K562 (cell line): ENCODE measurements around the gene CLCN5. TPM values are rescaled to one million over a fixed set of nuclear protein-coding genes. Genes with fewer than 3 reads are reported as not detected.
A peak's percentile ranks its signal among the peaks of the same experiment; 100 is the strongest.

Experiments used
- C11orf30 ChIP-seq: fragments of 450-650 bp; IDR thresholded peaks from 2 replicates; pipeline ENCODE4 v1.6.1; 2016; ENCODE audit warnings: low read depth, mild to moderate bottlenecking
- CTBP1 ChIP-seq: fragments of 450-650 bp; IDR thresholded peaks from 2 replicates; pipeline ENCODE4 v1.6.1; 2016; ENCODE audit warnings: borderline replicate concordance
- HNRNPLL ChIP-seq: fragments of 200-400 bp; formaldehyde crosslinking; IDR thresholded peaks from 2 replicates; pipeline ENCODE4 v1.6.1; 2017; ENCODE audit warnings: low read length, low read depth, mild to moderate bottlenecking; ENCODE audit not compliant: poor library complexity, severe bottlenecking
- KLF6 ChIP-seq: fragments of 250-450 bp; sonication (Bioruptor Pico); IDR thresholded peaks from 2 replicates; pipeline ENCODE4 v1.4.0; 2020; ENCODE audit warnings: mild to moderate bottlenecking, moderate library complexity, borderline replicate concordance
- MAFG ChIP-seq: fragments of 450-650 bp; conservative IDR thresholded peaks from 2 replicates; pipeline ENCODE4 v1.6.1; 2016; ENCODE audit warnings: missing genetic modification characterization, missing compliant biosample characterization
- MEIS2 ChIP-seq: fragments of 450-650 bp; IDR thresholded peaks from 2 replicates; pipeline ENCODE4 v1.6.1; 2014; ENCODE audit warnings: mild to moderate bottlenecking; ENCODE audit not compliant: partially characterized antibody
- MXI1 ChIP-seq: IDR thresholded peaks from 2 replicates; pipeline ENCODE4 v1.6.1; 2011; ENCODE audit warnings: low read depth, mild to moderate bottlenecking, improper control_type of control experiment, low read length
- MYNN ChIP-seq, 2 experiments: sonication (generic); formaldehyde crosslinking in 1 of 2; IDR thresholded peaks; 2 replicates each; pipeline versions ENCODE4 v1.5.0 to v1.6.1; 2016 to 2020; ENCODE audit warnings: antibody characterized with exemption in 1 of 2, missing genetic modification reagents in 1 of 2
- NCOR1 ChIP-seq: fragments of 450-650 bp; IDR thresholded peaks from 2 replicates; pipeline ENCODE4 v1.6.1; 2016; ENCODE audit warnings: mild to moderate bottlenecking, moderate library complexity
- SAFB ChIP-seq: fragments of 200-400 bp; formaldehyde crosslinking; IDR thresholded peaks from 2 replicates; pipeline ENCODE4 v1.6.1; 2017; ENCODE audit warnings: low read depth, low read length, borderline replicate concordance
- SIN3A ChIP-seq, 2 experiments: fragments of 150-350 bp in 1 of 2; IDR thresholded peaks; 2 replicates each; pipeline ENCODE4 v1.6.1; 2011 to 2016; ENCODE audit warnings: borderline replicate concordance in 2 of 2, low read depth in 2 of 2, low read length in 2 of 2, mild to moderate bottlenecking in 2 of 2, moderate library complexity in 2 of 2; ENCODE audit not compliant: control insufficient read depth in 1 of 2
- SRSF9 ChIP-seq: fragments of 200-400 bp; formaldehyde crosslinking; IDR thresholded peaks from 2 replicates; pipeline ENCODE4 v1.6.1; 2017; ENCODE audit warnings: low read depth, low read length, borderline replicate concordance
- SUPT5H ChIP-seq: fragments of 450-650 bp; IDR thresholded peaks from 2 replicates; pipeline ENCODE4 v1.6.1; 2016
- ZSCAN29 ChIP-seq: fragments of 450-650 bp; IDR thresholded peaks from 2 replicates; pipeline ENCODE4 v1.6.1; 2017
- polyA plus RNA-seq, 8 experiments: library from polyadenylated mRNA; depleted of rRNA in 4 of 8; stranded (reverse) in 5 of 8; unstranded in 3 of 8; fragments of >200 nt; fragmentation: Nextera tagmentation in 2 of 8; fragmentation: Illumina TruSeq in 1 of 8; extraction: Ambion mirVana in 2 of 8; extraction: Trizol in 1 of 8; gene quantifications; 2 replicates each; pipeline versions ENCODE4 v1.2.1 to v1.2.3, GENCODE V29; 2011 to 2014; ENCODE audit warnings: inconsistent platforms in 1 of 8, missing spikeins in 1 of 8
- total RNA-seq, 7 experiments: library from RNA; depleted of rRNA in 6 of 7; stranded (reverse); fragments of >200 nt in 6 of 7; fragmentation: Illumina TruSeq in 2 of 7; extraction: Trizol in 2 of 7; gene quantifications; 2 replicates each; pipeline versions ENCODE4 v1.2.1 to v1.2.3, GENCODE V29; 2011 to 2021; ENCODE audit warnings: low replicate concordance in 1 of 7
- TF ChIP-seq, protein P1 (sequence below): fragments of 200-800 bp; sonication (Bioruptor generic); IDR thresholded peaks from 2 replicates; pipeline ENCODE4 v1.6.1; 2017; ENCODE audit warnings: missing genetic modification characterization, missing compliant biosample characterization
- TF ChIP-seq, protein P2 (sequence below): sonication (generic); formaldehyde crosslinking; IDR thresholded peaks from 2 replicates; pipeline ENCODE4 v1.5.0; 2020; ENCODE audit warnings: missing genetic modification reagents
- TF ChIP-seq, protein P3 (sequence below), 2 experiments: IDR thresholded peaks; 2 replicates each; pipeline ENCODE4 v1.6.1; 2012; ENCODE audit warnings: improper control_type of control experiment in 2 of 2, low read depth in 2 of 2, low read length in 2 of 2, borderline replicate concordance in 1 of 2
- TF ChIP-seq, protein P4 (sequence below), 2 experiments: fragments of 450-650 bp; conservative IDR thresholded peaks; 2 replicates each; pipeline ENCODE4 v1.6.1; 2017; ENCODE audit warnings: mild to moderate bottlenecking in 2 of 2, moderate library complexity in 2 of 2

The CLCN5 gene
- total and polyA plus RNA-seq, 9 of the 15 experiments (the other 6 are each of a cell fraction or from before 2014, with no cell fraction given), result 0.94 to 11.8 (median 7.1) TPM

DNA sequence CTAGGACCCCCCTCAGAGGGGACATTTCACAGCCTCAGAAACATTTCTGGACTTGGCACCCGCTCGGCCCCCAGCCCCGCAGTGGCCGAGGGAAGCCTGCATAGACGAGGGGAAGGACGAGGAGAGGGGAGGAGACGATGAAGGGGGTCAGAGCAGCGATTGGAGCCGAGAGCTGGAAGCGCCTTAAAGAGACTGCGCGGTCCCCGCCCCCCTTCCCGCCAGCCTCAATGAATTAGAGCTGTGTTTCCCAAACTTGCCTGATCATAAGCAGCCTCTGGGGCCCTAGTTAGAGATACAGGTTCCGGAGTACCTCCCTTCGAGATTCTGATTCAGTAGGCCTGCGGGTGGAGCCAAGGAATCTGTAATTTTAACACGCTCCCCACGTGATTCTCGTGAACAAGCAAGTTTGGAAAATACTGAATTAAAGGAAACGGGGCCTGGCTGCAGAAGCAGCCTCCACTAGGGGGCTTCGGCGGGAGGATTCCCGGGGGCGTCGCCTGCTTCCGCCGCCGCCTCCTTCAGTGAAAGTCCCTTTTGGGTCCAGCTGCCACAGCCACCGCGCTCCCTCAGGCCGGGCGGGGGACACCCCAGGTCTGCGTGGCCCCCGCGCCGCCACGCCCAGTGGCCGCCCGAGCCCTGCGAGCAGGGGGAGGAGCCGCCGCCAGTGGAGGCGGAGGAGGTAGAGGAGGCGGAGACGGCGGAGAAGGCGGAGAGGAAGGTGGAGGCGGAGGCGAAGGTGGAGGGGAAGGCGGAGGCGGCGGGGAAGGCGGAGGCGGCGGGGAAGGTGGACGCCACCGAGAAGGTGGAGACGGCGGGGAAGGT, 43.4 kb upstream of the CLCN5 start, which contains the start of gene USP27X (continued):
- TF ChIP-seq SIN3A (IDR thresholded peaks at IDR 0.05; ENCODE audit: borderline replicate concordance in 2 of 2, control insufficient read depth in 1 of 2, low read depth in 2 of 2, low read length in 2 of 2) (peak in 1 of 2 experiments; percentile 49; a peak in 1 of 4 replicates), CTBP1 (peak; percentile 51; the same call in 1 of the 2 replicates), MAFG (tag) (0 out of 2 replicates have a peak, but pooled peaks have one; percentile 5), SUPT5H (peak; percentile 51), KLF6 (peak; percentile 25; the same call in 1 of the 2 replicates), SAFB (peak; percentile 60; the same call in 1 of the 2 replicates), ZSCAN29 (peak; percentile 81; the same call in 1 of the 2 replicates), MEIS2 (peak; percentile 7), NCOR1 (0 out of 2 replicates have a peak, but pooled peaks have one; percentile 18), MYNN (IDR thresholded peaks at IDR 0.05) (no peak), MYNN (CRISPR knock-in tag; IDR thresholded peaks at IDR 0.05) (no peak), C11orf30 (0 out of 2 replicates have a peak, but pooled peaks have one; percentile 30), SRSF9 (no peak), MXI1 (0 out of 2 replicates have a peak, but pooled peaks have one; percentile 24), HNRNPLL (peak; percentile 78)
- TF ChIP-seq, protein P1, sequence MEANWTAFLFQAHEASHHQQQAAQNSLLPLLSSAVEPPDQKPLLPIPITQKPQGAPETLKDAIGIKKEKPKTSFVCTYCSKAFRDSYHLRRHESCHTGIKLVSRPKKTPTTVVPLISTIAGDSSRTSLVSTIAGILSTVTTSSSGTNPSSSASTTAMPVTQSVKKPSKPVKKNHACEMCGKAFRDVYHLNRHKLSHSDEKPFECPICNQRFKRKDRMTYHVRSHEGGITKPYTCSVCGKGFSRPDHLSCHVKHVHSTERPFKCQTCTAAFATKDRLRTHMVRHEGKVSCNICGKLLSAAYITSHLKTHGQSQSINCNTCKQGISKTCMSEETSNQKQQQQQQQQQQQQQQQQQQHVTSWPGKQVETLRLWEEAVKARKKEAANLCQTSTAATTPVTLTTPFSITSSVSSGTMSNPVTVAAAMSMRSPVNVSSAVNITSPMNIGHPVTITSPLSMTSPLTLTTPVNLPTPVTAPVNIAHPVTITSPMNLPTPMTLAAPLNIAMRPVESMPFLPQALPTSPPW, result peak; percentile 74; the same call in 1 of the 2 replicates
- TF ChIP-seq, protein P2, sequence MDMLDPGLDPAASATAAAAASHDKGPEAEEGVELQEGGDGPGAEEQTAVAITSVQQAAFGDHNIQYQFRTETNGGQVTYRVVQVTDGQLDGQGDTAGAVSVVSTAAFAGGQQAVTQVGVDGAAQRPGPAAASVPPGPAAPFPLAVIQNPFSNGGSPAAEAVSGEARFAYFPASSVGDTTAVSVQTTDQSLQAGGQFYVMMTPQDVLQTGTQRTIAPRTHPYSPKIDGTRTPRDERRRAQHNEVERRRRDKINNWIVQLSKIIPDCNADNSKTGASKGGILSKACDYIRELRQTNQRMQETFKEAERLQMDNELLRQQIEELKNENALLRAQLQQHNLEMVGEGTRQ, result peak; percentile 70
- TF ChIP-seq, protein P3, sequence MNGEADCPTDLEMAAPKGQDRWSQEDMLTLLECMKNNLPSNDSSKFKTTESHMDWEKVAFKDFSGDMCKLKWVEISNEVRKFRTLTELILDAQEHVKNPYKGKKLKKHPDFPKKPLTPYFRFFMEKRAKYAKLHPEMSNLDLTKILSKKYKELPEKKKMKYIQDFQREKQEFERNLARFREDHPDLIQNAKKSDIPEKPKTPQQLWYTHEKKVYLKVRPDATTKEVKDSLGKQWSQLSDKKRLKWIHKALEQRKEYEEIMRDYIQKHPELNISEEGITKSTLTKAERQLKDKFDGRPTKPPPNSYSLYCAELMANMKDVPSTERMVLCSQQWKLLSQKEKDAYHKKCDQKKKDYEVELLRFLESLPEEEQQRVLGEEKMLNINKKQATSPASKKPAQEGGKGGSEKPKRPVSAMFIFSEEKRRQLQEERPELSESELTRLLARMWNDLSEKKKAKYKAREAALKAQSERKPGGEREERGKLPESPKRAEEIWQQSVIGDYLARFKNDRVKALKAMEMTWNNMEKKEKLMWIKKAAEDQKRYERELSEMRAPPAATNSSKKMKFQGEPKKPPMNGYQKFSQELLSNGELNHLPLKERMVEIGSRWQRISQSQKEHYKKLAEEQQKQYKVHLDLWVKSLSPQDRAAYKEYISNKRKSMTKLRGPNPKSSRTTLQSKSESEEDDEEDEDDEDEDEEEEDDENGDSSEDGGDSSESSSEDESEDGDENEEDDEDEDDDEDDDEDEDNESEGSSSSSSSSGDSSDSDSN (IDR thresholded peaks at IDR 0.05; ENCODE audit: borderline replicate concordance in 1 of 2, low read depth in 2 of 2, low read length in 2 of 2), result 0 out of 4 replicates have a peak, but pooled peaks of 1 of the 2 experiments have one; percentile 34
- TF ChIP-seq, protein P4, sequence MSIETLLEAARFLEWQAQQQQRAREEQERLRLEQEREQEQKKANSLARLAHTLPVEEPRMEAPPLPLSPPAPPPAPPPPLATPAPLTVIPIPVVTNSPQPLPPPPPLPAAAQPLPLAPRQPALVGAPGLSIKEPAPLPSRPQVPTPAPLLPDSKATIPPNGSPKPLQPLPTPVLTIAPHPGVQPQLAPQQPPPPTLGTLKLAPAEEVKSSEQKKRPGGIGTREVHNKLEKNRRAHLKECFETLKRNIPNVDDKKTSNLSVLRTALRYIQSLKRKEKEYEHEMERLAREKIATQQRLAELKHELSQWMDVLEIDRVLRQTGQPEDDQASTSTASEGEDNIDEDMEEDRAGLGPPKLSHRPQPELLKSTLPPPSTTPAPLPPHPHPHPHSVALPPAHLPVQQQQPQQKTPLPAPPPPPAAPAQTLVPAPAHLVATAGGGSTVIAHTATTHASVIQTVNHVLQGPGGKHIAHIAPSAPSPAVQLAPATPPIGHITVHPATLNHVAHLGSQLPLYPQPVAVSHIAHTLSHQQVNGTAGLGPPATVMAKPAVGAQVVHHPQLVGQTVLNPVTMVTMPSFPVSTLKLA (conservative IDR thresholded peaks at IDR 0.05), result peak; percentile 67 to 74
